CD4-positive, alpha-beta T cell treated with Interleukin-1 beta for 1 hour (primary cell): ENCODE measurements around the gene ROBO4.

Experiments used
- DNase-seq, 2 donors: peaks; one replicate each; pipeline ENCODE4 v3.0.0-alpha.2; 2020 to 2022

The ROBO4 gene

GRCh38 chr11:124872280-124872679 lies 25.4 kb downstream of the ROBO4 start:
- DNase-seq = no peak

DNA sequence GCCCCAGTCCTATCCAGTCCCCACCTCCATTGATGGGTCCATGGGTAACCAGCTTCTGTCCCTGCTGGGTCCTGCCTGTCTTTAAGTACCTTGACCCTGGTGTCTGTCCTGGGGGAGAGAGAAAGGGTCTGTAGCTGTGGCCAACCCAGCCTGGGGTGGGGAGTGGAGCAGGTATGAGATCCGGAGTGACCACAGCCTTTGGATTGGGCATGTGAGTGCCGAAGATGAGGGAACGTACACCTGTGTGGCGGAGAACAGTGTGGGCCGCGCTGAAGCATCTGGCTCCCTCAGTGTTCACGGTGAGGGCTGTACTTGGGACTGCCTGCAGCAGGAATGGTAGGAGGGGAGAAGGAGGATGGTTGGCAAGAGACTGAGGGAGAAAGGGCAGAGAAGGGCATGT lies 27.2 kb downstream of the ROBO4 start:
- DNase-seq = no peak

DNA sequence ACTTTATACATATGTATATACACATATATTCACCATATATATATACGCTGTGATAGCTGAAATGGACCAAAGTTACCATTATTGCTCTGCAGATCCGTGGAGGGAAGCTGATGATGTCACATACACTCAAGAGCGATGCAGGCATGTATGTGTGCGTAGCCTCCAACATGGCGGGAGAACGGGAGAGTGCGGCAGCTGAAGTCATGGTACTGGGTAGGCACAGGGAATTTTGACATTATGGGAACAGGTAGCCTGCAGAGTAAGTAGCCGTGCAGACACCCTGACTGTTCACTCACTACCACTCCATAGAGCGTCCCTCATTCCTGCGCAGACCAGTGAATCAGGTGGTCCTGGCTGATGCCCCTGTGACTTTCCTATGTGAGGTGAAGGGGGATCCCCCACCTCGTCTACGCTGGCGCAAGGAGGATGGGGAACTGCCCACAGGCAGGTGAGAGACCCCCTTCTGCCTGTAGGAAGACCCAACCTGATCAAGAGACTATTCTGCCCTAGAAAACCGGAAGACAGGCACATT lies 27.7 kb downstream of the ROBO4 start:
- DNase-seq = no peak

DNA sequence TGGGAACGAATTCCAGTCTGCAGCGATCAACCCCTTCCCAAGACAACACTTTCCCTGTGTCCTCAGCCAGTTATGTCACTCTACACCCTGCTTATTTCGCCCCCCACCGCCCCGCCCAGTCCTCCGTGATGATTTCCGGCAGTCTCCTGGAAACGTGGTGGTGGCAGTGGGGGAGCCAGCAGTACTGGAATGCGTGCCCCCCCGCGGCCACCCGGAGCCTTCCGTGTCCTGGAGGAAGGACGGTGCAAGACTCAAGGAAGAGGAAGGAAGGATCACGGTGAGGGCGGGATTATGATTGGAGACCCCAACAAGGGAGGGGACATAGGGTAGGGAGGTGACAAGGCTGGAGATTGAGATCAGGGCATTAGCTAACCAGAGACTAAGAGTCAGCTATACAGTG lies 28.3 kb downstream of the ROBO4 start:
- DNase-seq = no peak

- no peak for DNase-seq
These were observed 29.1 kb downstream of the ROBO4 start for GRCh38 chr11:124868331-124869274.

DNA sequence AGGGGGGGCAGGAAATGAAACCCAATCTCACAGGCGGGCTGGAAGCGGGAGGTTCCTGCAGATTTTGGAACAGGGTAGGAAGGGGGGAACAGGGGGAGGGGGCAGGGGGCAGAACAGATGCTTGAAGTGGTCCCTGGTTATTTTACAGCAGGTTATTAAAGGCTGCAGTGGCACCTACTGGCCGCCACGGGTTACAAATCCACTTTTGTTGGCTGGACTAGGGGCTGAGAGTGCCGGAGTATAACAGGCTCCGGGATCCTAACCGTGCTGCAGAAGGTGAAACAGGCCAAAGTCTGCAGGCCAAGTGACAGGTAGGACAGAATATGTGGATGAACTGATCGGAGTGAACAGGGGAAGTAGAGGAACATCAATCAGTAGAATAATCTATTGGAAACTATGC lies 30.0 kb downstream of the ROBO4 start:
- peak in 1 of 2 donors; percentile 21 for DNase-seq

DNA sequence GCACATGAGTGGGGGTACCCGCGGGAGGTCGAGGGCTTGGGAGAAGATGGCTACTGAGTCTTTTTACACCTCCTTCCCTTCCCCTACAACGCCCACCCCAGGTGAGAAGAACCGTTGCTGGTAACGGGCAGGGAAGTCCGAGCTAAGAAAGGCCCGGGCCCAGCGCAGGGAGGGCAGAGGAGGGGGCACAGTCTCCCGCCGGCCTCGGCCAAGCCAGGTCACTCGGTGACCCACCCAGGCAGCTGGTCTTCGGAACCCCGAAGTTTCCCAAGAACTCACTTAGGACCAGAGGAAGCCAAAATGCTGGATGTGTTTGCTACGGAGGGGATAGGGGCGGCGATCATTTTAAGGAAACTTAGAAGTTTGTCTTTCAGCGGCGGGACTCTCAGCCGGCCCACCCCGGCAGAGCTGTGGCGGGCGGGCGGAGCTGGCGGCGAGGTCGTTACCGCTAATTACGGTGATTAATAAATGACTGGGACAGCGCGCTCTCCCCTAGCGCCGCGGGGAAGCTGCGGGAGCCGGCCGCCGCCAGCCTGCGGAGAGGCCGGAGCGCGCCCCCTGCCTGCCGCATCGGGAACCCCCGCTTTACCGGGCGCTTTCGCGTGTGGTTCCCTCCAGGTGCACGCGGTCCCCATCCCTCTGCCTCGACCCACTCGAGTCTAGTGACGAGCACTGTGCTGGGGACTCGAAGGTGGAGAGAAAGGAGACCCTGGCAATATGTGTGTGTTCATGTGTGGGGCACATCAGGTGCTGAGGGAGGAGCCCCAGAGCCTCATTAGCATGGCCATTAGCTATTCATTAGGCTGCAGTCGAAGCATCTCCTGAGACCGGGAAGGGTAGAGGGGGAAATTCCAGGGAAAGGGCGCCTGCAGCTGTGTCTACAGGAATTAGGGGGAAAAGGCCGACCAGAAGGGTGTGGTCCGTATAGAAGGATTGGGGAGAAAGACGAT lies 31.5 kb downstream of the ROBO4 start:
- peak; percentile 43 for DNase-seq

DNA sequence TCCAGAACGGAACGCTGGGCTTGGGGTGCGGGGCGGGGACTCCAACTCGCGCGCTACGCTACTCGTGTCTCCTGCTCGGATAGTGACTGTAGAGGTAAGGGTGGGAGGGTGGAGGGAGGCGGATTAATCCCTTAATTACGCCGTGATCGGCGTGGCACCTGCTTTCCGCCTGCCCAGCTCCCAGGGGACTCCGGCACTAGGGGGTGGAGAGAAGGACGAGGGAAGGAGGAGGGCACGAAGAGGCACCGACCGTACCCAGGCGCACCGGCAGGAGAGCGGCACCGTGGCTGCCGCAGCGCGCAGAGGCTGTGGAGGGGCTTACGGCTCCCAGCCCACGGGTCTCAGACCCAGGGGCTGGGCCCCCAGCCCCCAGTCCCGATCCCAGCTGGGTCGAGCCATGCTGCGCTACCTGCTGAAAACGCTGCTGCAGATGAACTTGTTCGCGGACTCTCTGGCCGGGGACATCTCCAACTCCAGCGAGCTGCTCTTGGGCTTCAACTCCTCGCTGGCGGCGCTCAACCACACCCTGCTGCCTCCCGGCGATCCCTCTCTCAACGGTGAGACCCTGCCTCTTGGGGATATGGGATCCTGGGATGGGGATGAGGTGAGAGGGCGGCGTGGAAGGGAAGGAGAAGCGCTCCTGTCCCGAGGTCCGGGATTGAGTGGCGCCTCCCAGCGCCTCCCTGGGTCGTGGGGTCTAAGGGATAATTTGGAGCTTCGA lies 32.3 kb downstream of the ROBO4 start, which contains the start of gene ROBO3:
Gene ROBO3, plus strand, starts transcription at position 252 of the 721 bp plus-strand sequence. Its CDS starts 146 bp downstream, at position 398.
- no peak for DNase-seq

DNA sequence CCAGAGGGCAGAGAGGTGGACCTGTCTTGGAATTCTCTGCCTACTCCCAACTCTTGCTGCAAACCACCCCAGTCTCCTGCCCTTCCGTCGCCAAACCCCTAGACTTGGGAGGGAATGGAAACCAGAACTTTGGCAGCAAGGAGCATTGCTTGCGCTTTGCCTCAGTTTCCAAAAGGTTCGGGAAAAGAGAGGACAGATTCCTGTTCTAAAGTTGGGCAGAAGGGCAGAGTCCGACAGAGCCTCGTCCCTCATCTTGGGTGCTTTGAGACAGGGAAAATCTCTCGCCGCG lies 32.8 kb downstream of the ROBO4 start:
- DNase-seq = no peak

- no peak for DNase-seq
These were observed 33.3 kb downstream of the ROBO4 start for GRCh38 chr11:124864176-124864891.

GRCh38 chr11:124863826-124864165 lies 33.9 kb downstream of the ROBO4 start:
- DNase-seq = no peak

DNA sequence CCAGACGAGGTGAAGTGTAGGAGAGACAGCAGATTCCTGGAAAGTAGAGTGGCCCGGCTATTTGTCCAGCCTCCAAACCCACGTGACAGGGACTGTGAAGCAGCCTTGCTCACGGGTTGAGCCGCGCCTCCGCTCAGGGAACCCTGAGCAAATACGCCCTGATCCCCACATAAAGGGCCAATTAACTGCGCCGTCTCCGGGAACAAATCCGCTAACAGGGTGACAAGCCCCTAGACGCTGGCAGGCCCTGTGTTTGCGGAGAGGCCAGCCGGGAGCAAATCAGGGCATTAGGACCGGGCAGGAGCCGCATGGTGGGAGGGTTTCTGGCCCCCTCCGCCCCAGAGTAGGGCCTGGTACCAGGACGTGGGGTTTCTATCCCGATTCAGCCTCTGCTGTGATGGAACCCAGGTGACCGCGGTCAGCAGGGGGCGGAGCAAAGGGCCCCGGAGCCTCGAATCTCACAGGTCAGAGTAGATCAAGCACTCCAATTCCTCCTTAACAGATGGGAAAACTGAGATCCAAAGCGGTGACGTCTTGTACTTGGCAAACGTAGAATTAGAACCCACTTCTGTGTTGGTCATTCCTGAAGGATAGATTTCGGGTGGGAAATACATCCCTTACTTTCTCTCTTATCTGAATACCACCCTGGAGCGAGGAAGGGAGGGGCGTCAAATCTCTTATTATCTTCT lies 34.4 kb downstream of the ROBO4 start:
- no peak for DNase-seq

GRCh38 chr11:124861670-124862069 lies 36.0 kb downstream of the ROBO4 start:
- no peak for DNase-seq

DNA sequence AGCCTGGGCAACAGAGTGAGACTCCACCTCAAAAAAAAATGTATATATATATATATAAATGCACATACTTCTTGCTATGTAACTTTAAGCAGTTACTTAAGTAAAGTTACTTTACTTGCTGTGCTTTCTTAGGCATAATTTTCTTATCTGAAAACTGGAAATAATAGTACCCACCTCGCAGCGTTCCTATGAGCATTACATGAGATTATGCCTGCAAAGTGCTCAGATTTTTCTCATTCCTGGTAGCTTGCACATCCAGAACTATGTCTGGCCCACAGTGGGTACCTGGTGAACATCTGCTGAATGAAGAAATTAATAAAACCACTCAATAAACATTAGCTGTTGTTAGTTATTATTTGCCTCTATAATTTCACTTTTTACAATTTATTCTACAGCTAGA lies 38.5 kb downstream of the ROBO4 start:
- no peak for DNase-seq

- no peak for DNase-seq
These were observed 51.5 kb downstream of the ROBO4 start for GRCh38 chr11:124846070-124846673.

GRCh38 chr11:124844664-124845079 lies 53.0 kb downstream of the ROBO4 start:
- no peak for DNase-seq

DNA sequence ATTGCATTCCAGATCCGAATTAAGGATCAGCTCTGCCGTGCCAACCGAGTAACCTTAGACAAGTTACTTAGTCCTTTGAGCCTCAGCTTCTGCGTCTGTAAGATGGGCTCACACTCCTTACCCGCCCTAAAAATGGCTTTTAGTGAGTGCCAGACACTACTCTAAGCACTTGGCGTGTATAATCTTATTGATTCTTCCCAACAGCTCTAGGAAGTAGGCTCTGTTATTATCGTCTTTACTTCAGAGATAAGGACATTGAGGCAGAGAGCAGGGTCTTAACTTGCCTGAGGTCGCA lies 54.1 kb downstream of the ROBO4 start:
- no peak for DNase-seq

DNA sequence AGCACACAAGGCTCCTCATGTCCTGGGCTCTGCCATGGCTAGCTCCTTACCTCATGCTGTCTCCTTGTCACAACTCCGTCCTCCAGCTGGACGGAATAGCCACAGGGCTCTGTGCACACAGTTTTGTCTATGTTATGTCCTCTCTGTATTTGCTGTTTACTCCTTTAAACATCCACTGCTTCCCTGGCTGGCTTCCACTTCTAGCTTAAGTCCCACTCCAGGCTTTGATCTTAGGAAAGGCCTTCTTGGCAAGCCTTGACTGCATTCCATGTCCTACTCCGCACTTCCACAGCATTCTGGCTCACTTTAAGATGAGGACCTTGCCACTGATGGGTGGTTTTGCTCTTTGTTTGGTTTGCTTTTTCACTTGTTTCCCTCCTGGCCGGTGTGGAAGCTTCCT lies 55.4 kb downstream of the ROBO4 start:
- no peak for DNase-seq

- DNase-seq = no peak
These were observed 55.8 kb downstream of the ROBO4 start for GRCh38 chr11:124841840-124842239.

DNA sequence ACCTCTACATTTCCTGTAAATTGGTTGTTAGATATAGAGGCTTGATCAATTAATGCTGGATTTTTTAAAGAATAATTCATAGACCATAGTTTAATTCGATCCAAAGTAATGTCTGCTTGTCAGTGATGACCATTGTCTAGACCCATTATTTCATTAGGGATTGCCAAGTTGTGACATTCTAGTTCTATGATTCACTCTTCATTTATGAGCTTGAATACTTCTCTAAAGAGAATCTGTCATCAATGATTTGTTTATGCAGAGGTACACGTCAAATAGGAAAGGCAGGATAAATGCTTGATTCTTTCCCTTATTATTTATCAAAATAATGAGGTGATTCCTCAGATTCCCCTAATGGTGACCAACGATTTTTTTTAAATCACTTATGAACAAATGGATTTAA lies 56.5 kb downstream of the ROBO4 start:
- DNase-seq = no peak

DNA sequence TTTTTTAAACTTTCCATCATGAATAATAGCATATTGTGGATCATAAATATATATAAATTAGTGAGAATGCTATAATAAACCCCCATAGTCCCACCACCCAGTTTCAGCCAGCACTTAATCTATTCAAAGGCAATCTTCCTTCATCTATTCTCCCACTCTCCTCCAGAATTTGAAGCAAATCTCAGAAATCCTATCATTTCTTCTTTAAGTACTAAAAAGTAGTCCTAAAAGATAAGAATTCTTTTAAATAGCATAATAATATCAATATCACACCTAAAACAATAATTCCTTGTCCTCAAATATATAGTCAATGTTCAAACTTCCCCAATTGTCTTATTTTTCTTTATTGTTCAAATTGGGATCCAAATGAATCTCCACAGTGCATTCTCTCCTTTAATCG lies 57.0 kb downstream of the ROBO4 start:
- DNase-seq = no peak
